ENCODE results near the gene NOXO1. TPM values are rescaled to one million over a fixed set of nuclear protein-coding genes. Genes with fewer than 3 reads are reported as not detected.
"Not testable (repeated sequence)": the region's sequence is repeated elsewhere in the genome, so short reads cannot be mapped to it uniquely, and the experiment has no call there.

Gene NOXO1
- total RNA-seq, 1 donor from 2014 or later = 0.96 TPM

GRCh38 chr16:1963806-1964505, 17.3 kb downstream of the NOXO1 start:
- DNase-seq (ENCODE audit: low read depth) = no peak

GRCh38 chr16:1962161-1963153, 18.8 kb downstream of the NOXO1 start:
- peak overlapping the region; percentile 75 for H3K4me3 ChIP-seq (ENCODE audit: low read depth, low read length)
- H3K36me3 ChIP-seq (ENCODE audit: control insufficient read depth, insufficient read depth, low read length); H3K27me3 ChIP-seq (ENCODE audit: control insufficient read depth, insufficient read depth, low read length); DNase-seq (ENCODE audit: low read depth): not testable (repeated sequence)

More at GRCh38 chr16:1963806-1964505, 17.3 kb downstream of the NOXO1 start:
- Histone ChIP-seq H3K36me3 (ENCODE audit: control insufficient read depth, insufficient read depth, low read length) (peaks cover 2% of the 10 kb centered on the region), H3K4me3 (ENCODE audit: low read depth, low read length) (peak overlapping the region; percentile 75), H3K27me3 (ENCODE audit: control insufficient read depth, insufficient read depth, low read length) (no peaks in the 10 kb centered on the region)
- peak; percentile 13 for TF ChIP-seq CTCF (IDR thresholded peaks at IDR 0.05; ENCODE audit: insufficient read depth, low read length, poor library complexity, severe bottlenecking)

- TF ChIP-seq CTCF (IDR thresholded peaks at IDR 0.05; ENCODE audit: insufficient read depth, low read length, poor library complexity, severe bottlenecking) = no peak
- peaks cover 2% of the 10 kb centered on the region for H3K36me3 ChIP-seq (ENCODE audit: control insufficient read depth, insufficient read depth, low read length)
- DNase-seq (ENCODE audit: low read depth) = no peak
- H3K4me3 ChIP-seq (ENCODE audit: low read depth, low read length) = no peak overlapping the region
- no peaks in the 10 kb centered on the region for H3K27me3 ChIP-seq (ENCODE audit: control insufficient read depth, insufficient read depth, low read length)
These were observed 19.6 kb downstream of the NOXO1 start for GRCh38 chr16:1961651-1962067.

DNA sequence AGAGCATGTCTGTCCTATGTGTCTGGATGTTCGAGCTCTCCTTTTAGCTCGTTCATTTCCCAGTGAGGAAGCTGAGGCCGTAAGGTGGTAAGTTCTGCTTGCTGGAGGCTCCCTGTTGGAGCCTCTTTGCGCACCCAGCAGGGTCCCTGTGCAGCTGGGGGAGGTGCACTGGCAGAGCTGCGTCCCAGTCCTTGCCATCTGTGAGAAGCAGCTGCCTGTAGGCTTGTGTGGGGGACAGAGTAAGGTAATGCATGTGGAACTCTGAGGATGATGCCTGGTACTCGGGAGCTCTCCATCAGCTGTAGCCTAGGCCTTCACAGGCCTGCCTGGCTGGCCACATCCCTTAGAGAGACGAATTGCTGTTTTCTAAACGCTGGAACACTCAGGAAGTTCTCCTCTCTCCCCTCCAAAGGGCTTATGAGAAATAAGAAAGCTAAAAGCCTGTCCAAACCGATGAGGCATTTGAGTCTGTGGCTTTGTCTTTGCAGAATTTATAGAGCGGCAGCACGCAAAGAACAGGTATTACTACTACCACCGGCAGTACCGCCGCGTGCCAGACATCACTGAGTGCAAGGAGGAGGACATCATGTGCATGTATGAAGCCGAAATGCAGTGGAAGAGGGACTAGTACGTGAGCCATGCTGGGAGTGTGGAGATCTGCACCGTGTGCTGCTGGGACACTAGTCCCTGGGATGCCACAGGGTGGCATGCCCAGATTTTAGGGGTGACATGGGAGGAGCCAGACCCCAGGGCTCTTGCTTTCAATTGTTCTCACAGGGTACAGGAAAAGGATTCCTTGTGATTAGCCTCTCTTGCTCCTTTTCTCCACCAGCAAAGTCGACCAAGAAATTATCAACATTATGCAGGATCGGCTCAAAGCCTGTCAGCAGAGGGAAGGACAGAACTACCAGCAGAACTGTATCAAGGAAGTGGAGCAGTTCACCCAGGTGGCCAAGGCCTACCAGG, 20.3 kb downstream of the NOXO1 start:
- Histone ChIP-seq H3K27me3 (ENCODE audit: control insufficient read depth, insufficient read depth, low read length) (no peaks in the 10 kb centered on the region), H3K4me3 (ENCODE audit: low read depth, low read length) (no peak overlapping the region), H3K36me3 (ENCODE audit: control insufficient read depth, insufficient read depth, low read length) (peaks cover 2% of the 10 kb centered on the region)
- no peak for TF ChIP-seq CTCF (IDR thresholded peaks at IDR 0.05; ENCODE audit: insufficient read depth, low read length, poor library complexity, severe bottlenecking)
- no peak for DNase-seq (ENCODE audit: low read depth)

DNA sequence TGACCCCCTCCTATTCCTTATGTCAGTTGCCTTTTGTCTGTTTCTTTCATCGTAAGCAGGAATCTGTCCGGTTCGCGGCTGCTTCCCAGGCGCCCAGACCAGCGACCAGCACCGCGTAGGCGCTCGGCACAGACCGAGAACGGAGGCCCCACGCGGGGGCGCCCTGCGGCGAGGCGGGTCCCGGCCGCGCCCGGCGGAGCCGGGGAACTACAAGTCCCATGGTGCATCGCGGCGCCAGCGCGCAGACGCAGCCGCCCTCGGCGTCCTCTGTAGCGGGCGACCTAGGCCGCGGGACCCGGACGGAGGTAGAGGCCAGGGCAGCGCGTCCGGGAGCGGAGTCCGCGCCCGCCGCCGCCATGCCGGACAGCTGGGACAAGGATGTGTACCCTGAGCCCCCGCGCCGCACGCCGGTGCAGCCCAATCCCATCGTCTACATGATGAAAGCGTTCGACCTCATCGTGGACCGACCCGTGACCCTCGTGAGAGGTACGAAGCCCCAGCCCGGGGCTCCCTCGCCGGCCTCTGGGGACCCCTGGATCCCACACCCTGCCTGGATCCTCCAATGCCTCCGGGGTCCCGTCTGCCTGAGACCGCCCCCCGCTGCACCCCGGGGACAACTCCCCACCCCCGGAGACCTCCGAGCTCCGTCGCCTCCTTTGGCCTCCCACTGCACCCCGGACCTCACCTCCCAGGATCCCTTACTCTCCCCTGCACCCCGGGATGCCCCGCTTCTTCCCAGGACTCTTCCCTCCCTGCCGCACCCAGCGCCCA, 21.8 kb downstream of the NOXO1 start, which contains the start of gene NDUFB10:
NDUFB10 (plus strand) TSS at position 270 of the 771 bp plus-strand sequence; CDS start at position 357, 87 bp downstream.
- Histone ChIP-seq H3K36me3 (ENCODE audit: control insufficient read depth, insufficient read depth, low read length) (peaks cover 2% of the 10 kb centered on the region), H3K4me3 (ENCODE audit: low read depth, low read length) (peak within 1 kb of the TSS; percentile 95), H3K27me3 (ENCODE audit: control insufficient read depth, insufficient read depth, low read length) (no peaks in the 10 kb centered on the region)
- no peak for DNase-seq (ENCODE audit: low read depth)
- TF ChIP-seq CTCF (IDR thresholded peaks at IDR 0.05; ENCODE audit: insufficient read depth, low read length, poor library complexity, severe bottlenecking) = peak; percentile 31

Data from kidney epithelial cell (primary cell).